ENCODE data around the gene CLCN4.

Gene CLCN4

GRCh38 chrX:10213716-10214115 lies 56.9 kb downstream of the CLCN4 start:
- TF ChIP-seq CTCF (IDR thresholded peaks at IDR 0.05; ENCODE audit: borderline replicate concordance, insufficient read depth, low read depth, low read length): no peak

GRCh38 chrX:10216208-10216607 lies 59.4 kb downstream of the CLCN4 start:
- no peak for TF ChIP-seq CTCF (IDR thresholded peaks at IDR 0.05; ENCODE audit: borderline replicate concordance, insufficient read depth, low read depth, low read length)
- H3K4me3 ChIP-seq (ENCODE audit: low read depth, low read length): no peak overlapping the region

More at GRCh38 chrX:10213716-10214115, 56.9 kb downstream of the CLCN4 start:
- no peak overlapping the region for H3K4me3 ChIP-seq (ENCODE audit: low read depth, low read length)

GRCh38 chrX:10217198-10217597 lies 60.4 kb downstream of the CLCN4 start:
- TF ChIP-seq CTCF (IDR thresholded peaks at IDR 0.05; ENCODE audit: borderline replicate concordance, insufficient read depth, low read depth, low read length): no peak
- no peak overlapping the region for H3K4me3 ChIP-seq (ENCODE audit: low read depth, low read length)

- no peak overlapping the region for H3K4me3 ChIP-seq (ENCODE audit: low read depth, low read length)
- no peak for TF ChIP-seq CTCF (IDR thresholded peaks at IDR 0.05; ENCODE audit: borderline replicate concordance, insufficient read depth, low read depth, low read length)
These were observed 64.9 kb downstream of the CLCN4 start for GRCh38 chrX:10221651-10222050.

- no peak for TF ChIP-seq CTCF (IDR thresholded peaks at IDR 0.05; ENCODE audit: borderline replicate concordance, insufficient read depth, low read depth, low read length)
- H3K4me3 ChIP-seq (ENCODE audit: low read depth, low read length): no peak overlapping the region
These were observed 66.5 kb downstream of the CLCN4 start for GRCh38 chrX:10223276-10223675.

GRCh38 chrX:10223781-10224180 lies 67.0 kb downstream of the CLCN4 start:
- TF ChIP-seq CTCF (IDR thresholded peaks at IDR 0.05; ENCODE audit: borderline replicate concordance, insufficient read depth, low read depth, low read length): no peak
- H3K4me3 ChIP-seq (ENCODE audit: low read depth, low read length): no peak overlapping the region

- no peak overlapping the region for H3K4me3 ChIP-seq (ENCODE audit: low read depth, low read length)
- TF ChIP-seq CTCF (IDR thresholded peaks at IDR 0.05; ENCODE audit: borderline replicate concordance, insufficient read depth, low read depth, low read length): no peak
These were observed 73.4 kb downstream of the CLCN4 start for GRCh38 chrX:10230222-10230621.

Data from GM12875 (cell line).